PC-9 (cell line): ENCODE measurements around the gene MYDGF. TPM values are rescaled to one million over a fixed set of nuclear protein-coding genes. Genes with fewer than 3 reads are reported as not detected.

ENCODE experiments used
- BruUV-seq: library from RNA; stranded (reverse); fragments of 400-500 nt; replicated peaks from 2 replicates; lab custom pipeline; 2021; lab: Mats Ljungman, UMichigan
- CTCF ChIA-PET: fragments of 300-600 bp; sonication (Branson Sonifier 250); formaldehyde crosslinking; loops from one replicate; lab custom pipeline; 2022; ENCODE audit warnings: antibody characterized with exemption; lab: Charles Lee
- POLR2A ChIA-PET: fragments of 300-600 bp; sonication (Branson Sonifier 250); formaldehyde crosslinking; loops from one replicate; lab custom pipeline; 2022; ENCODE audit warnings: antibody characterized with exemption; ENCODE audit not compliant: unreplicated experiment; lab: Charles Lee
- DNase-seq, 2 experiments: peaks; one replicate each; pipeline versions ENCODE4 v3.0.0 to v3.0.0-alpha.2; 2015 to 2022; ENCODE audit warnings: mixed read lengths in 1 of 2
- H2AFZ ChIP-seq: fragments of 200-600 bp; sonication (generic); 2 replicates; pipeline ENCODE4 v1.8.1; 2017; ENCODE audit warnings: antibody characterized with exemption
- H3F3A ChIP-seq: fragments of 200-600 bp; sonication (generic); 2 replicates; pipeline ENCODE4 v1.8.1; 2017; ENCODE audit warnings: antibody characterized with exemption, mild to moderate bottlenecking, low read depth; ENCODE audit not compliant: insufficient read depth
- H3K27ac ChIP-seq: fragments of 200-600 bp; sonication (generic); 2 replicates; pipeline ENCODE4 v1.6.1; 2016; ENCODE audit warnings: mixed run types
- H3K27me3 ChIP-seq: fragments of 200-600 bp; sonication (generic); 2 replicates; pipeline ENCODE4 v1.6.1; 2016; ENCODE audit warnings: low read depth, mixed run types; ENCODE audit not compliant: insufficient read depth
- H3K36me3 ChIP-seq: fragments of 200-600 bp; sonication (generic); 2 replicates; pipeline ENCODE4 v1.6.1; 2016; ENCODE audit warnings: low read depth, mixed run types
- H3K4me1 ChIP-seq: fragments of 200-600 bp; sonication (generic); replicated peaks from 2 replicates; pipeline ENCODE4 v1.6.1; 2016; ENCODE audit warnings: mixed run types; ENCODE audit not compliant: insufficient read depth
- H3K4me2 ChIP-seq: fragments of 200-600 bp; sonication (generic); 2 replicates; pipeline ENCODE4 v1.6.1; 2017; ENCODE audit warnings: mixed run types
- H3K4me3 ChIP-seq: fragments of 200-600 bp; sonication (generic); 2 replicates; pipeline ENCODE4 v1.6.1; 2016; ENCODE audit warnings: mixed run types
- H3K79me2 ChIP-seq: fragments of 200-600 bp; sonication (generic); 2 replicates; pipeline ENCODE4 v1.6.1; 2017; ENCODE audit warnings: low read depth, mixed run types
- H3K9me2 ChIP-seq: fragments of 200-600 bp; sonication (generic); 2 replicates; pipeline ENCODE4 v1.8.1; 2017; ENCODE audit warnings: mild to moderate bottlenecking; ENCODE audit not compliant: insufficient read depth
- H3K9me3 ChIP-seq: fragments of 200-600 bp; sonication (generic); 2 replicates; pipeline ENCODE4 v1.8.1; 2016; ENCODE audit warnings: low read depth; ENCODE audit not compliant: insufficient read depth
- H4K20me1 ChIP-seq: fragments of 200-600 bp; sonication (generic); 2 replicates; pipeline ENCODE4 v1.8.1; 2017; ENCODE audit not compliant: insufficient read depth
- CTCF ChIP-seq: fragments of 200-600 bp; sonication (generic); conservative IDR thresholded peaks from 2 replicates; pipeline ENCODE4 v1.6.1; 2017; ENCODE audit warnings: mixed run types, antibody characterized with exemption, mild to moderate bottlenecking, moderate library complexity
- EZH2 ChIP-seq: fragments of 200-600 bp; sonication (generic); IDR thresholded peaks from 2 replicates; pipeline ENCODE4 v1.8.0; 2017; ENCODE audit warnings: antibody characterized with exemption, low read depth
- intact Hi-C: fragments of 100-400 bp; cut with micrococcal nuclease; formaldehyde crosslinking; loops from one replicate; pipeline ENCODE4 v1.10.0; 2022; ENCODE audit not compliant: unreplicated experiment
- total RNA-seq: library from RNA; stranded (reverse); gene quantifications from 2 replicates; pipeline ENCODE4 v1.2.3, GENCODE V29; 2021

Gene MYDGF
- total RNA-seq, 1 experiment from 2014 or later: 60.1 TPM

- no peaks in the 10 kb centered on the region for H4K20me1 ChIP-seq
These were observed 21.2 kb upstream of the MYDGF start for GRCh38 chr19:4691373-4691772.

DNA sequence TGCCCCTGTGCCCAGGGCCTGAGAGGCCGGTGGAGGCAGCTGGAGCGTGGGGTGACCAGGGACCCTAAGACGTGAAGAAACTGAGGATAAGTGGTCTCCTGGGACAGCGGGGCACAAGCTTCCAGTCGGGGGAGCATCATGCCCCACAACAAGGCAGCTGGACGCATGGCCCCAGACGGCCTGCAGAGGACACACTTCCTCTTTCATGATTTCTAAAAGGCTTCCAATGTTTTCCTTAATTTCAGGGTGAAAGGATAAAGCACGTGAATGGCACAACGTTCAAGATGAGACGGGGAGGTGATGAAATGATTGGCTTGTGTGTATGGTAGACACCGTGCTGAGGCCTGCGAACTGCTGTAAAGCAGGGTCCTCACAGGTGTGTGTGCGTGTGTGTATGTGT, 20.2 kb upstream of the MYDGF start:
- Histone ChIP-seq H3K4me2 (no peak overlapping the region), H4K20me1 (no peaks in the 10 kb centered on the region), H3K36me3 (no peaks in the 10 kb centered on the region), H3F3A (no peaks in the 10 kb centered on the region), H3K9me3 (no peaks in the 10 kb centered on the region), H3K4me3 (no peak overlapping the region), H2AFZ (no peak overlapping the region), H3K27ac (no peak overlapping the region), H3K9me2 (no peaks in the 10 kb centered on the region), H3K79me2 (no peaks in the 10 kb centered on the region), H3K4me1 (no peaks in the 10 kb centered on the region), H3K27me3 (no peaks in the 10 kb centered on the region)
- intact Hi-C loops: no loop called here
- no TSS peak for BruUV-seq
- ChIA-PET POLR2A (no interaction called here), CTCF (no interaction called here)
- no peak for DNase-seq
- TF ChIP-seq EZH2: no peak
- no peak for TF ChIP-seq CTCF

More at GRCh38 chr19:4691373-4691772, 21.2 kb upstream of the MYDGF start:
- POLR2A ChIA-PET: no interaction called here
- BruUV-seq: no TSS peak
- intact Hi-C loops: no loop called here
- Histone ChIP-seq H3K9me3 (no peaks in the 10 kb centered on the region), H3K4me1 (no peaks in the 10 kb centered on the region), H2AFZ (no peak overlapping the region), H3K27me3 (no peaks in the 10 kb centered on the region), H3K79me2 (no peaks in the 10 kb centered on the region), H3K27ac (no peak overlapping the region), H3K9me2 (no peaks in the 10 kb centered on the region), H3K4me2 (no peak overlapping the region), H3K4me3 (no peak overlapping the region), H3K36me3 (no peaks in the 10 kb centered on the region), H3F3A (no peaks in the 10 kb centered on the region)
- TF ChIP-seq CTCF (no peak), EZH2 (no peak)
- DNase-seq: no peak
- CTCF ChIA-PET: no interaction called here

DNA sequence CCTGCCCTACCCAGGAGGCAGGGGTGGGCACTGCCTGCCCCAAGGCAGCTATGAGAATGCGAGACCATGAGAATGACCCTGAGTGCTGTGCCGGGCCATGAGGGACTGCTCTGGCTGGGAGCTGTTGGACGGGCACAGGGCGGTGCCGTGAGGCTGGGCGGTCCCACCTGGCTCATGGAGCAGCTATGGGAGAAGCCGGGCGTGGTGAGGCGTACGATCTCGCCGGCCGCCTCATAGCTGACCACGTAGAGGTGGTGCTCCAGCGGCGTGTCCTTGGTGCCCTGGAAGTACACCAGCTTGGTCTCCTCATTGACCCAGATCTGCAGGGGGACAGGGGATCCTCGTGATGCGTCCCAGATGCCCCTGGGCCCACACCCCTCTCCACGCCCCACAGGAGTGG, 19.3 kb upstream of the MYDGF start:
- no peak for DNase-seq
- no peaks in the 10 kb centered on the region for H3K79me2 ChIP-seq
- intact Hi-C loops: no loop called here
- no peak overlapping the region for H3K27ac ChIP-seq
- POLR2A ChIA-PET: no interaction called here
- no peak for TF ChIP-seq CTCF
- no peak for TF ChIP-seq EZH2
- H3K27me3 ChIP-seq: no peaks in the 10 kb centered on the region
- BruUV-seq: no TSS peak
- H3K9me2 ChIP-seq: no peaks in the 10 kb centered on the region
- H3F3A ChIP-seq: no peaks in the 10 kb centered on the region
- CTCF ChIA-PET: no interaction called here
- no peak overlapping the region for H2AFZ ChIP-seq
- no peak overlapping the region for H3K4me2 ChIP-seq
- H3K36me3 ChIP-seq: no peaks in the 10 kb centered on the region
- H3K4me1 ChIP-seq: no peaks in the 10 kb centered on the region
- H3K9me3 ChIP-seq: no peaks in the 10 kb centered on the region
- no peaks in the 10 kb centered on the region for H4K20me1 ChIP-seq
- no peak overlapping the region for H3K4me3 ChIP-seq
